ENCODE measurements around the gene DGKB.

GRCh38 chr7:14596421-14596820 lies 306.1 kb downstream of the DGKB start:
- TF ChIP-seq, protein P1, sequence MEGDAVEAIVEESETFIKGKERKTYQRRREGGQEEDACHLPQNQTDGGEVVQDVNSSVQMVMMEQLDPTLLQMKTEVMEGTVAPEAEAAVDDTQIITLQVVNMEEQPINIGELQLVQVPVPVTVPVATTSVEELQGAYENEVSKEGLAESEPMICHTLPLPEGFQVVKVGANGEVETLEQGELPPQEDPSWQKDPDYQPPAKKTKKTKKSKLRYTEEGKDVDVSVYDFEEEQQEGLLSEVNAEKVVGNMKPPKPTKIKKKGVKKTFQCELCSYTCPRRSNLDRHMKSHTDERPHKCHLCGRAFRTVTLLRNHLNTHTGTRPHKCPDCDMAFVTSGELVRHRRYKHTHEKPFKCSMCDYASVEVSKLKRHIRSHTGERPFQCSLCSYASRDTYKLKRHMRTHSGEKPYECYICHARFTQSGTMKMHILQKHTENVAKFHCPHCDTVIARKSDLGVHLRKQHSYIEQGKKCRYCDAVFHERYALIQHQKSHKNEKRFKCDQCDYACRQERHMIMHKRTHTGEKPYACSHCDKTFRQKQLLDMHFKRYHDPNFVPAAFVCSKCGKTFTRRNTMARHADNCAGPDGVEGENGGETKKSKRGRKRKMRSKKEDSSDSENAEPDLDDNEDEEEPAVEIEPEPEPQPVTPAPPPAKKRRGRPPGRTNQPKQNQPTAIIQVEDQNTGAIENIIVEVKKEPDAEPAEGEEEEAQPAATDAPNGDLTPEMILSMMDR (IDR thresholded peaks at IDR 0.05), result no peak
- TF ChIP-seq REST (IDR thresholded peaks at IDR 0.05; ENCODE audit: insufficient read depth in 1 of 2, low read depth in 2 of 2, low read length in 1 of 2) (no peak), POLR2AphosphoS5 (IDR thresholded peaks at IDR 0.05; ENCODE audit: low read depth, low read length) (no peak), TCF7L2 (IDR thresholded peaks at IDR 0.05; ENCODE audit: low read depth, low read length) (no peak), SIN3A (IDR thresholded peaks at IDR 0.05; ENCODE audit: borderline replicate concordance, insufficient read depth, low read depth, low read length) (no peak)
